NCI-H2171 treated with DMSO at 0.1 percent for 48 hours (cell line): ENCODE data around the gene GBX1.

Experiments used
- DNase-seq: peaks from one replicate; lab custom pipeline; 2025; lab: John Stamatoyannopoulos, UW

Gene GBX1

DNA sequence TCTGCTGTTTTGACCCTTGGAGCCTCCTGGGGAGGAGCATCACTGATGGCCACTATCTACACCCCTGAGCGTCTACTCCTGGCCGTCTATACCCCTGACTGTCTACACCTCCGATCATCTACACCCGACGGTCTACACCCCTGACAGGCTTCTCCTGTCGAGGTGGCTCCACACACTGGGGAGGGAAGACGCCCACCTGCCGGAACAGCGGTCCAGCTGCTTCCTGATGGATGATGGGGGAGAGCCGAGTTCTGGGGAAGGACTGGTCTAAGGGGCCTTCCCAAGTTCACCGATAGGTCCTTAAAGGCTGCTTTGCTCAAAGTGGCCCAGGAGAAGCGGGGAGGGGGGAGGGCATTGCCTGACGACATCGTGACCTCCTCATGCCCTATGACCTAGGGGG, 39.4 kb downstream of the GBX1 start:
- DNase-seq, result no peak

- no peak for DNase-seq
These were observed 40.9 kb downstream of the GBX1 start for GRCh38 chr7:151126491-151127137.

GRCh38 chr7:151125846-151126481, 41.5 kb downstream of the GBX1 start:
- DNase-seq, result no peak

GRCh38 chr7:151125470-151125845, 42.0 kb downstream of the GBX1 start:
- DNase-seq, result no peak

DNA sequence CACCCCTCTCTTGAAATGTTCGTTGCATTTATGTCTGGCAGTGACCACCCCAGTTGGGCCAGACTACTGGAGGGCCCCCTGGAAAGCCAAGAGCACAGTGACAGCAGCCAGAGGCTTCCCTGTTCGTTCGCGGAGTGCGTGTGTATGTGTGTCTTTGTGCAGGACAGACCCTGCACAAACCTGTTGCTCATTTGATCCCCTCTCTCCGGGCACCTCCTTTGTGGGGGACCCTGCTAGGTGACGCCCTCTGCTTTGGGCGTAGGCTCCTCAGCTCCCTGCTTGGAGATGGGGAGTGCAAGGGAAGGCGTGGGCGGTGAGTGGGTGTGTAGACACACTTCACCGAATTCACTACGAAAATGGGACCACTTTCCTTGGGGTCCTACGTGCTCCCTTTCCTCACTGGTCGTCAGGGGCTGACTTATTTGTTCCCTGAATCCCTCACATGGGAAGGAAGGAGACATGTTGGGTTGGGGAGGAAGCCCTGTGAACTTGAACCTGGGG, 42.5 kb downstream of the GBX1 start:
- no peak for DNase-seq

GRCh38 chr7:151124481-151124880, 43.0 kb downstream of the GBX1 start:
- DNase-seq, result no peak

GRCh38 chr7:151123822-151124464, 43.6 kb downstream of the GBX1 start:
- peak; percentile 78 for DNase-seq

GRCh38 chr7:151123158-151123821, 44.2 kb downstream of the GBX1 start:
- DNase-seq, result no peak

DNA sequence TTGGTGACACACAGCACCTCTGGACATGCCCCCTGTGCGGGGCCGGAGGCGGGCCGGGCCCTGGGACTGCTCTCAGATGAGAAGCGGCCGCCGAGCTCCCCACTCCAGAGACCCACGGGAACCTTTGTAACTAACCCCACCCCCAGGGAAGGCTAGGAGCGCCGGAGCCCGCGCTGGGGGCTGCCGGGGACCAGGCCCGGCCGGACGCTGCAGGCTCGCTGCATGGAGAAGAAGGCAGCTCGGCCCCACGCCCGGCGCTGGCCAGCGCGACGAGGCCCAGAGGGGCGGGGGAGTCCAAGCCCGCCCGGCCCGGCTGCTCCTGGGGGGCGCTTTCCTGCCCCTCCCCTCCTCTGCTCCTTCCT, 44.7 kb downstream of the GBX1 start:
- DNase-seq, result no peak

GRCh38 chr7:151122276-151122675, 45.2 kb downstream of the GBX1 start:
- DNase-seq, result no peak

DNA sequence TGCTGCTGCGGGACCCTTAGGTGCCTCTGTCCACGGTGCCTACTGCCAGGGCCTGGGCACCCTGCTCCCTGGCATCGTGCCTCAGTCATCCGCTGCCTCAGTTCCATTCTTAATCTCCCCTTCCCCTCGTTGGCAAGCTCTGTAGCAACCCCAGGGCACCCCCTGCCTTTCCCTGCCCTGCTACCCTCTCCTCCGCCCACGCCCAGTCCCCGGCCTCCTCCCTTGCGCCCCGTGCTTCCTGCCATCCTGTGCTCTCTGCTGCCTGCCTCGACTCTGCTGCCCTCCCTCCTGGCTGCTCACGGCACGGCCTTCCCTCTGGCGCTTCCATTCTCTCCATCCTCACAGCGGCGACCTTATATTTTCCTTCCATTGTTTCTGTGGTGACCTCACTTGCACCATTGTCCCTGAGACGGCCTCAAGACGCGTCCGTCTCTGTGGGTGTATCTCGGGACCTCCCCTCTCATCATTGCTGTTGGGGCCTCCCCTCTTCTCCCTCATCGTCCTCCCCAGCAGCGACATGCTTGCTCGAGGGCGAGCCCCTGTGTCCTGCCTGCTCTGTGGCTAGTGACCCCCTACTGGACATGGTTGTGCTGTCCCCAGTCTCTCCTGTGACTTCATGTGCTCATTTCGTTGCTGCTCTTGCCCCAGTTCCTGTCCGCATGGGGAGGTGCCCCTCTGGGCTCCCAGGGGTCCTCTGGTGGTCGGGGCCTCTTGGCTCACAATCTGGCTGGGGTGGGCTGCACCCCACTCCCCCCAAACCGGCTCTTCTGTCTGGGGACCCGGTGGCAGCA, 45.9 kb downstream of the GBX1 start:
- DNase-seq, result no peak

DNA sequence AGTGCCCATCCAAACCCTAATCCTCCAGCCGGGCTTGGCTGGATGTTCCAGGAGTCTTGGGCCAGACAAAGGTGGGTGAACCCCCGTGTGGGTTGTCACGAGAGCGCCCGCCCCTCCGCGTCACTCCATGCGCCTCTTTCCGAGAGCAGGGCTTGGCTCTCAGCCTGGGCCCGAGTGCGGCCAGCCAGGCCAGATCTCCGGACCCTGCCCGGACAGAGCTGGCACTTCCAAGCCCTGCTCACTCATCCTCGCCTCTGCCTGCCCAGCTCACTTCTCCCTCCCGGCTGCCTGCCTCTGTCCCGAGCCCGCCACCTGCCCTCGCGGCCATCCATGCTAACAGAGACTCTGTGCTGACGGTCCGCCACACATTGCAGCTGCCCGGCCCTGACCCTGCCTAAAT, 46.6 kb downstream of the GBX1 start:
- no peak for DNase-seq

GRCh38 chr7:151119902-151120301, 47.6 kb downstream of the GBX1 start:
- no peak for DNase-seq

DNA sequence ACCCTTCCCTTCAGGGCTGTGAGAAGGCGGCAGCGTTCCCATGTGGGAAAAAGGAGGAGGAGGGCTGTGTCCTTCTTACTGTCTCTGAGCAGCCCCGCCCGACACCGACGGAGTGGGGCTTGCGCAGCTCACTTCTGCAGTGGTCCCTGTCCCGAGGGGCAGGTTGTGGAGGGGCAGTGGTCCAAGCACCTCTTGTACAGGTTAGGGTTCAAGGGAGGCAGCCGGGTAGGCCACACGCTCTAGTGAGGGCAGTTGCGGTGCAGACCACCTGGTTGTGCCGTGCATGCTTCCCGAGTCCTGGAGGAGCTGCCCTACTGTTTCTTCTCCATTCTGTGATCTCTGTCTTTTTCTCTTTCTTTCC, 48.5 kb downstream of the GBX1 start:
- no peak for DNase-seq

DNA sequence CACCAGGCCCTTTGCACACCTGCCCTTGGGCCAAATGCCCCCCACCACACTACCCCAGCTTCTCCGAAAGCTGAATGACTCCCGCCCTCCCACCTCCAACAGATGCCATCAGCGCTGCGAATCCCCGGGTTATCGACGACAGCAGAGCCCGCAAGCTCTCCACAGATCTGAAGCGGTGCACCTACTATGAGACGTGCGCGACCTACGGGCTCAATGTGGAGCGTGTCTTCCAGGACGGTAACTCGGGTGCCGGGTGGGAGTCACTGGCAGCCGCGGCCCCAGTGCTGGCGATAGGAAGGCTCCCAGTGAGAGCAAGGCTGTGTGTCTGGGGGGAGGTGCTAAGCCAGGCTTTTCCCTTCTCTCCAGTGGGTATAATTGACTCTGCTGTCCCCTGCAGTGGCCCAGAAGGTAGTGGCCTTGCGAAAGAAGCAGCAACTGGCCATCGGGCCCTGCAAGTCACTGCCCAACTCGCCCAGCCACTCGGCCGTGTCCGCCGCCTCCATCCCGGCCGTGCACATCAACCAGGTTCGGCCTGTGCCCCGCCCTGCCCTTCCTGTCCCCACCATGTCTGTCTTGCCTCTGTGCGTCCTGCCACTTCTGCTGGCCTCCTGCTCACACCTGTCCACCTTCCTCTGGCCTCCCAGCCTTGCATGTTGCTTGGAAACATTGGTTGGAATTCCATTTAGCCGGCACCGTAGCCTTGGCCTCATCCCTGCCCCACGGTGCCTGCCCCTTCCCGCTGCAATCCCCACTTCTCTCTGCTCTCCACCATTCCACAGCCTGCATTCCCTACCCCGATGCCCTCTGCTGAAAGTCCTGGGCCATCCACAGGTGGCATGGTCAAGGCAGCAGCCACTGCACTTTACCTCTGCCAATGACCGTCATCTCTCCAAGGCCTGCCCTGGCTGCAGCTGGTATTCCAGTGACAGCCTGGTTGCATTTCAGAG, 49.1 kb downstream of the GBX1 start:
- no peak for DNase-seq

DNA sequence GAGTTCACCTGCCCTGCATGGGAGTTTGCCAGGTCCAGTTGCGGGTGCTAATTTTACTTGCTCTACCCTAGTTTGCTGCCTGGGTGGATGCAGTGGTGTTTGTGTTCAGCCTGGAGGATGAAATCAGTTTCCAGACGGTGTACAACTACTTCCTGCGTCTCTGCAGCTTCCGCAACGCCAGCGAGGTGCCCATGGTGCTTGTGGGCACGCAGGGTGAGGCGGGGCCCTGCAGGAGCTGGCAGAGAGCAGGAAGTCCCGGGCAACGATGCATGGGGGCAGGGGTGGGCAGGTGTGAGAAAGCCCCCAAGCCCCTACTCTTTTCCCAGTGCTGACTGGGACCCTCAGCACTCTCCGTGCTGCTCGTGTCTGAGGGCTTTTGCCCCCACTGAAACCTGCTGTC, 49.9 kb downstream of the GBX1 start:
- no peak for DNase-seq

GRCh38 chr7:151116603-151117440, 50.7 kb downstream of the GBX1 start:
- DNase-seq, result no peak

DNA sequence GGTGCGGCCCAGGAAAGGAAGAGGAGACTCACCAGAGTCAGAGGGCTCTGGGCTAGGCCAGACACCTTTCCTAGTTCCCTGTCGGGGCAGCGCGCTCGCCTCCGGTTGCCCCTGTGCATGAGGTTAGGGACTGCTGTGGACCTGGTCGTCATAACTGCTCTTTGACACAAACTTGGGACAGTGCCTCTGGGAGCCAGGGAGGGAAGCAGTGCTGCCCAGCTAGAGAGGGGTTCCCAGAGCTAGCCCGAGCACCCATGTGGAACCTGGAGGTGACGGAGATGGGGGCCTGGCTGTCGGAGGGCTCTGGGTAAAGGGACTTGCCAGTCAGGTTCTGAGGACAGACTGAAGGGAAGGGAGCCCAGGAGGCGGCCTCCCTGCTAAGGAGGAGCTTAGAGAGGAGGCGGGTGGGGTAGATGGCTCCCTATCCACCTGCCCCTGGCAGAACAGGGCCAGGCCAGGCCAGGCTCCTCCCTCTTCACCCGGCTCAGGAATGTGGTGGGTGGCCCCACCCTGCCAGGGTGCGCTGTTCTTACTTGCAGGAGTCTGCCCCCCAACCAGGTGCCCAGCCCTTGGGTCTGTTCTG, 51.6 kb downstream of the GBX1 start:
- DNase-seq, result no peak

- no peak for DNase-seq
These were observed 52.2 kb downstream of the GBX1 start for GRCh38 chr7:151115121-151115835.
